Bronchial epithelial cell (primary cell): Measurements from ENCODE around the gene RAVER1. TPM values are rescaled to one million over a fixed set of nuclear protein-coding genes. Genes with fewer than 3 reads are reported as not detected.

Experiments
- DNase-seq: peaks from one replicate; pipeline ENCODE4 v3.0.0-alpha.2; 2010; ENCODE audit warnings: low read depth
- FAIRE-seq: peaks from 2 replicates; lab custom pipeline; 2011; peaks lifted over from hg19 to GRCh38; lab: Jason Lieb, UNC
- H3K27me3 ChIP-seq: 2 replicates; pipeline ENCODE4 v1.5.1; 2011; ENCODE audit warnings: low read length; ENCODE audit not compliant: control insufficient read depth, insufficient read depth
- H3K36me3 ChIP-seq: 2 replicates; pipeline ENCODE4 v1.5.1; 2011; ENCODE audit warnings: low read length; ENCODE audit not compliant: control insufficient read depth, insufficient read depth
- H3K4me3 ChIP-seq: 2 replicates; pipeline ENCODE4 v1.5.1; 2011; ENCODE audit warnings: mild to moderate bottlenecking, low read depth, low read length, control low read depth
- CTCF ChIP-seq: IDR thresholded peaks from 2 replicates; pipeline ENCODE4 v1.5.1; 2011; ENCODE audit warnings: mild to moderate bottlenecking, moderate library complexity, low read length, control low read depth, inconsistent platforms; ENCODE audit not compliant: insufficient read depth, severe bottlenecking
- total RNA-seq: library from RNA; depleted of rRNA; stranded (reverse); fragments of >200 nt; gene quantifications from 2 replicates; pipeline ENCODE4 v1.2.1, GENCODE V29; 2014

The RAVER1 gene
- total RNA-seq, 1 donor from 2014 or later = 4.2 TPM

- Histone ChIP-seq H3K4me3 (no peak overlapping the region), H3K36me3 (peaks cover 28% of the 10 kb centered on the region), H3K27me3 (no peaks in the 10 kb centered on the region)
- FAIRE-seq (no peak), DNase-seq (no peak)
- no peak for TF ChIP-seq CTCF
Measured at GRCh38 chr19:10317857-10318462, 15.4 kb downstream of the RAVER1 start.

GRCh38 chr19:10317045-10317856, 16.1 kb downstream of the RAVER1 start:
- DNase-seq (no peak), FAIRE-seq (no peak)
- no peak for TF ChIP-seq CTCF
- H3K4me3 ChIP-seq = no peak overlapping the region
- no peaks in the 10 kb centered on the region for H3K27me3 ChIP-seq
- H3K36me3 ChIP-seq = peaks cover 22% of the 10 kb centered on the region

- H3K36me3 ChIP-seq = peaks cover 20% of the 10 kb centered on the region
Measured at GRCh38 chr19:10316229-10317044, 16.9 kb downstream of the RAVER1 start.

GRCh38 chr19:10315335-10316214, 17.8 kb downstream of the RAVER1 start, which contains the start of gene FDX2:
Gene FDX2 (minus strand): TSS chr19:10316015. CDS start chr19:10315996, 19 bp downstream.
- no peak for TF ChIP-seq CTCF
- Histone ChIP-seq H3K27me3 (no peaks in the 10 kb centered on the region), H3K36me3 (peaks cover 16% of the 10 kb centered on the region), H3K4me3 (peak within 1 kb of the TSS; percentile 65)
- FAIRE-seq (no peak), DNase-seq (peak; percentile 65)

More at GRCh38 chr19:10316229-10317044, 16.9 kb downstream of the RAVER1 start:
- H3K27me3 ChIP-seq = no peaks in the 10 kb centered on the region
- no peak for FAIRE-seq
- peak overlapping the region; percentile 65 for H3K4me3 ChIP-seq
- no peak for DNase-seq
- no peak for TF ChIP-seq CTCF

- FAIRE-seq (no peak), DNase-seq (no peak)
- no peak for TF ChIP-seq CTCF
- peaks cover 2% of the 10 kb centered on the region for H3K36me3 ChIP-seq
- no peak within 1 kb of the TSS for H3K4me3 ChIP-seq
- no peaks in the 10 kb centered on the region for H3K27me3 ChIP-seq
Measured at GRCh38 chr19:10309423-10309822, 23.9 kb downstream of the RAVER1 start, which contains the start of gene ZGLP1. Gene ZGLP1 (minus strand): TSS chr19:10309815.
